IPS-18a (cell line): ENCODE data around the gene PLCB1.

ENCODE experiments used
- H3K27ac ChIP-seq: one replicate; pipeline ENCODE4 v1.5.1; 2013; ENCODE audit warnings: low read length
- H3K27me3 ChIP-seq: one replicate; pipeline ENCODE4 v1.6.1; 2013; ENCODE audit warnings: mild to moderate bottlenecking, low read length; ENCODE audit not compliant: control insufficient read depth, insufficient read depth
- H3K36me3 ChIP-seq: one replicate; pipeline ENCODE4 v1.6.1; 2013; ENCODE audit warnings: low read depth, low read length; ENCODE audit not compliant: control insufficient read depth
- H3K4me1 ChIP-seq: one replicate; pipeline ENCODE4 v1.6.1; 2013; ENCODE audit warnings: low read depth, low read length; ENCODE audit not compliant: control insufficient read depth
- H3K4me3 ChIP-seq: one replicate; pipeline ENCODE4 v1.5.1; 2013; ENCODE audit warnings: low read length
- H3K9ac ChIP-seq: one replicate; pipeline ENCODE4 v1.6.1; 2013; ENCODE audit warnings: mild to moderate bottlenecking, low read length, moderate library complexity
- H3K9me3 ChIP-seq: one replicate; pipeline ENCODE4 v1.6.1; 2013; ENCODE audit warnings: low read depth, low read length; ENCODE audit not compliant: control insufficient read depth

PLCB1 gene

DNA sequence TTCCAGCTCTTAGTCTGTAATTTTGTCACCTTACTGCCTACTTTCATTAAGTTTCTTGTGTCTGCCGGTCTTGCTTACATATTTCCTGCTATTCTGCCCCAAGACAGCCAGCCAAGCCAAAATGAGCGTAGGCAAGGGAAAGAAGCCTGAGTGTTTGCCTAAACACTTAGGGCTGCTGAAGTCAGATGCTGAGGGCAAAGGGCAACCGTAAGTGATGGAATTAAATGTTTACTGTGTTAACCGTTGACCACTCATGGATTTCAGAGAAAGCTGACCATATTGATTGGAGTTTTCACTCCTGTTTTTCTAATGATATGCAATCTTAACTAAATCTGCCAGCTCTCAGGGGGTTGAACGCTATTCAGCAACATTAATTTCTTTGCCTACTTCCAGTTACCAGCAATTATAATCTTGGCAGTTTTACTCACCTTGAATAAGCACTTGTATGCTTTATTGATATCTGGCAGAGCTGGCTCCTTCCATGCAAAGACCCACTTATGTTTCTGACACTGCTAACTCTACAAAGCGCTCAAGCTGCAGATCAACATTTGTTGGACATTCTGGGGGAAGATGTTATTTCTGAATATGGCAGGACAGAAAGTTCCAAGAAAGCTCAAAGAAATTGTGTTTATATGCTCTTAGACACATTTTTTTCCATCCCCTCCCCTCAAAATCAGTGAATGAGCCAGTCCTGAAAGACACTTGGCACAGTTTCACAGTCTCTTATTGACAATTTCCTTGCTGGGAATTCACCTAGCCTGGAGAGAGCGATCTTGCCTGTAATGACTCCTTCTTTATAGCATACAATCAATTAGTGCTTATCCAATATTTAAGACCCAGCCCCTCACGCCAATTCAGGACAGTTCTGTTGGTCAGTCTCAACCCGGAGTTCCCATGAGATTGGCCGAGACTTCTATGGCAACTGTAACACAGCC lies 183.8 kb downstream of the PLCB1 start:
- Histone ChIP-seq H3K4me3 (no peak overlapping the region), H3K27me3 (no peaks in the 10 kb centered on the region), H3K4me1 (no peaks in the 10 kb centered on the region), H3K9ac (no peak overlapping the region), H3K9me3 (no peaks in the 10 kb centered on the region), H3K27ac (no peak overlapping the region), H3K36me3 (no peaks in the 10 kb centered on the region)

DNA sequence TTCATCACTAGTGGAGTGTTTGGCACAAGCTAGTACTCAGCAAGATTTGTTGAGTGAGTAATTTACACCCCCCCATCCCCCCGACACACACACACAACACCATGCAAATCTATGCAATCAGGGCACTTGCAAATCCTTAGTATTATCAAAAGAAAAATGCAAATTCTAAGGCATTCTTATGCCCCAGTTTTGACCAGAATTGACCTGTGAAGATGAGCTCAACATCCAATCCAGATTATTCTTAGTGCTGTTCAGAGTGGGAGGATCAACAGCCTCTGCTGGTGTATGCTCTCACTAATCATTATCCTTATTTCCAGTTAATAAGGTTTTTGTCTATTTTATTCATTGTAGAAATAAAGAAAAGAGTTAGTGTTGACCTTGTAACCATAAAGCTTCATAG lies 185.4 kb downstream of the PLCB1 start:
- Histone ChIP-seq H3K9ac (no peak overlapping the region), H3K27ac (no peak overlapping the region), H3K27me3 (no peaks in the 10 kb centered on the region)

DNA sequence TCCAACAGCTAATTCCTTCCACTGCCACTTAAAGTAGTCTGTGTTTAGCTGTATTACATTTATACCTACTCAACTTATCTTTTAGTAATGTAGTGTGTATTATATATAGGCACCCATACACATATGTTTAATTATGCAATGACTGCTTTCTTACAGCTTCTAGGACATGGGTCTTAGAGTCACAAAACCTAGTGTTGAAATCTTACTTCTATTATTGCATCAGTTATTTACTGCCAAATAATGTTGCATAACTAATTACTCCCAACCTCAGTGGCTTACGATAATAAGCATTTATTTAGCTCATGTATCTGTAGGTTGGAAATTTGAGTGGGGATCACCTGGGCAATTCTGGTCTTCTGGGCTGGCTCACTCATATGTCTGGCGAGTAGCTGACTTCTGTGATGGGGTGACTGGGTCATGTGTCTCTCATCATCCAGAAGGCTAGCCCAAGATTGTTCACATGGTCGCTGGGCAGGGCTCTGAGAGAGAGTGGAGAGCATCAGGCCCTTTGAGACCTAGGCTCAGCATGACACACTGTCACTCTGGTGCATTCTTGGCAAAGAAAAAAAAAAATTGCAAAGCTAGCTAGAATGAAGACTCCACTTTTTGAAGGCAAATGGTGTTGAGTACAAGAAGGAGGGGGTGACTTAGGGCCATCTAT lies 187.0 kb downstream of the PLCB1 start:
- H3K9ac ChIP-seq = no peak overlapping the region
- no peaks in the 10 kb centered on the region for H3K4me1 ChIP-seq
- no peaks in the 10 kb centered on the region for H3K27me3 ChIP-seq
- H3K36me3 ChIP-seq = no peaks in the 10 kb centered on the region
- H3K4me3 ChIP-seq = no peak overlapping the region
- H3K27ac ChIP-seq = no peak overlapping the region
- H3K9me3 ChIP-seq = no peaks in the 10 kb centered on the region

More for the DNA sequence above, 185.4 kb downstream of the PLCB1 start:
- H3K4me1 ChIP-seq = no peaks in the 10 kb centered on the region
- H3K36me3 ChIP-seq = no peaks in the 10 kb centered on the region
- no peak overlapping the region for H3K4me3 ChIP-seq
- no peaks in the 10 kb centered on the region for H3K9me3 ChIP-seq

- no peak overlapping the region for H3K4me3 ChIP-seq
- H3K9ac ChIP-seq = no peak overlapping the region
- H3K27me3 ChIP-seq = no peaks in the 10 kb centered on the region
- peaks cover under 1% of the 10 kb centered on the region for H3K4me1 ChIP-seq
- no peak overlapping the region for H3K27ac ChIP-seq
- no peaks in the 10 kb centered on the region for H3K9me3 ChIP-seq
- H3K36me3 ChIP-seq = no peaks in the 10 kb centered on the region
These were observed 188.2 kb downstream of the PLCB1 start for GRCh38 chr20:8320306-8320705.

DNA sequence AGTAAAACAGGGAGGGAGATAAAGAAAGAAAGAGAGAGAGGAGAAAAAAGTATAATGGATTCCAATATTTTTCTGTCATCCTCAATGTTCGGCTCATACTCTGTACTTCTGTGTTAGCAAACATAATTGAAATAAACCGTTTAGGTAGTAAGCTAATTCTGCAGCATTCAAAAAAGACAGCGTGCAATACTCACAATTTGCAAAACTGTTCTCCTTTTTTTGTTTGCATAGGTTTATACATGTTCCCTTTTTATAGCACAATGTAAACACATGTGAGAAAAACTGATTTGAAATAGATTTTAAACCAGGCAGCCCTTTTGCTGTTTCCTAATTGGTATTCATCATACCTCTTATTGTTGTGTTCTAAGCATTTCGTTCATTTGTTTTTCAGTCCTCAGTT lies 188.9 kb downstream of the PLCB1 start:
- Histone ChIP-seq H3K9ac (no peak overlapping the region), H3K9me3 (no peaks in the 10 kb centered on the region), H3K27ac (no peak overlapping the region), H3K27me3 (no peaks in the 10 kb centered on the region), H3K4me1 (peaks cover 5% of the 10 kb centered on the region), H3K36me3 (no peaks in the 10 kb centered on the region), H3K4me3 (no peak overlapping the region)

DNA sequence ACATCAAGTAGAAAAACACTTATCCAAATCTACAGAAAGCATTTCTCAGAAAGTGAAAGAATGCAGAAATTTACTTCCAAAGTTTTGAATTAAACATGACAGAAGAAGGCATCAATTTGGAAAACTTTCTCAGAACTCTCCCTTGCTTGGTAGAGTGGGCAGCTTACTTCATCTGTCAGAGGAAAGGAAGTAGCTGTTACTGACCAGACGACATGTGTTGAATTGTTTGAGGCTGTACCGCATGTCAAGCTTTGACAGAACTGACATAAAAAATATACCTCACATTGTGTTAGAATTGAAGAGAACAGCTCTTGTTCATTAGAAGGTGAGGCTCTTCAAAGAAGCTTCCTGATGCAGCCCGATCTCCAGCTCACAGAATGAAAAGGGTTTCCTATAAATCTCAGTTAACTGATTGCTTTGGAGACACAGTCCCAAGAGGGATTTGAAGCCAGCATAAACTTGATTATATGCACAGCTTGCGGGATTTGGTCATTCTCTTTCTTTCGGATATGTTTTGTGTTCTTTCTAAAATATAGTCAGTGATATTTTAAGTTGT lies 190.7 kb downstream of the PLCB1 start:
- H3K36me3 ChIP-seq = no peaks in the 10 kb centered on the region
- H3K9me3 ChIP-seq = no peaks in the 10 kb centered on the region
- H3K27ac ChIP-seq = no peak overlapping the region
- H3K4me3 ChIP-seq = no peak overlapping the region
- peaks cover 5% of the 10 kb centered on the region for H3K4me1 ChIP-seq
- no peaks in the 10 kb centered on the region for H3K27me3 ChIP-seq
- no peak overlapping the region for H3K9ac ChIP-seq

- H3K9ac ChIP-seq = no peak overlapping the region
- no peaks in the 10 kb centered on the region for H3K36me3 ChIP-seq
- no peaks in the 10 kb centered on the region for H3K9me3 ChIP-seq
- no peaks in the 10 kb centered on the region for H3K27me3 ChIP-seq
- H3K27ac ChIP-seq = no peak overlapping the region
- H3K4me3 ChIP-seq = no peak overlapping the region
- peaks cover 5% of the 10 kb centered on the region for H3K4me1 ChIP-seq
These were observed 194.1 kb downstream of the PLCB1 start for GRCh38 chr20:8326191-8326590.

- Histone ChIP-seq H3K4me3 (no peak overlapping the region), H3K27me3 (no peaks in the 10 kb centered on the region), H3K9ac (no peak overlapping the region)
These were observed 194.8 kb downstream of the PLCB1 start for GRCh38 chr20:8326899-8327298.

GRCh38 chr20:8328189-8328588 lies 196.1 kb downstream of the PLCB1 start:
- H3K9me3 ChIP-seq = no peaks in the 10 kb centered on the region
- no peak overlapping the region for H3K9ac ChIP-seq
- no peaks in the 10 kb centered on the region for H3K36me3 ChIP-seq
- H3K27ac ChIP-seq = no peak overlapping the region
- no peaks in the 10 kb centered on the region for H3K27me3 ChIP-seq
- peaks cover 5% of the 10 kb centered on the region for H3K4me1 ChIP-seq
- H3K4me3 ChIP-seq = no peak overlapping the region

More at GRCh38 chr20:8326899-8327298, 194.8 kb downstream of the PLCB1 start:
- H3K9me3 ChIP-seq = no peaks in the 10 kb centered on the region
- no peaks in the 10 kb centered on the region for H3K36me3 ChIP-seq
- H3K27ac ChIP-seq = no peak overlapping the region
- peaks cover 5% of the 10 kb centered on the region for H3K4me1 ChIP-seq

- no peak overlapping the region for H3K27ac ChIP-seq
- peaks cover 3% of the 10 kb centered on the region for H3K4me1 ChIP-seq
- H3K9me3 ChIP-seq = no peaks in the 10 kb centered on the region
- H3K9ac ChIP-seq = no peak overlapping the region
- no peaks in the 10 kb centered on the region for H3K36me3 ChIP-seq
- H3K4me3 ChIP-seq = no peak overlapping the region
- no peaks in the 10 kb centered on the region for H3K27me3 ChIP-seq
These were observed 198.3 kb downstream of the PLCB1 start for GRCh38 chr20:8330319-8330784.

GRCh38 chr20:8330785-8331695 lies 199.0 kb downstream of the PLCB1 start:
- Histone ChIP-seq H3K9me3 (no peaks in the 10 kb centered on the region), H3K27me3 (no peaks in the 10 kb centered on the region), H3K4me1 (no peaks in the 10 kb centered on the region), H3K36me3 (no peaks in the 10 kb centered on the region), H3K9ac (no peak overlapping the region), H3K27ac (no peak overlapping the region), H3K4me3 (no peak overlapping the region)
